ENCODE results near the gene KRTAP13-2. TPM values are rescaled to one million over a fixed set of nuclear protein-coding genes. Genes with fewer than 3 reads are reported as not detected.
A peak's percentile ranks its signal among the peaks of the same experiment; 100 is the strongest.

Gene KRTAP13-2
- total RNA-seq, 5 donors from 2014 or later (not counting 1 experiment from before 2014, with no cell fraction given): not detected

- H3K36me3 ChIP-seq (ENCODE audit: control insufficient read depth in 2 of 2, extremely low read depth in 1 of 2, insufficient read depth in 1 of 2, low read length in 1 of 2): no peaks in the 10 kb centered on the region
- POLR2A ChIA-PET: no interaction called here
- CTCF ChIA-PET: interaction anchor here in 1 of 2 donors (0.7 kb wide), 2 partner anchors 212 to 911 kb away, joined by 3 to 5 read pairs; no protein-coding TSS in a partner anchor
Observed at GRCh38 chr21:30340714-30341573, 31.1 kb downstream of the KRTAP13-2 start.

GRCh38 chr21:30338717-30339116, 33.4 kb downstream of the KRTAP13-2 start:
- no peaks in the 10 kb centered on the region for H3K4me1 ChIP-seq (ENCODE audit: control insufficient read depth in 1 of 2, extremely low read depth in 1 of 2, insufficient read depth in 2 of 2, low read length in 2 of 2)
- CTCF ChIA-PET: no interaction called here
- POLR2A ChIA-PET: no interaction called here
- H3K9me3 ChIP-seq: no peaks in the 10 kb centered on the region
- ATAC-seq (replicated peaks in 1 of 4) (no peak), DNase-seq (no peak)
- no peak overlapping the region for H3K27ac ChIP-seq (ENCODE audit: low read length)
- no peaks in the 10 kb centered on the region for H3K9me3 Mint-ChIP-seq
- H3K4me3 Mint-ChIP-seq: no peak overlapping the region
- H3K4me1 Mint-ChIP-seq: no peaks in the 10 kb centered on the region
- H3K27ac Mint-ChIP-seq: no peak overlapping the region
- H3K4me3 ChIP-seq (ENCODE audit: control insufficient read depth in 1 of 2, extremely low read depth in 1 of 2, low read length in 1 of 2): no peak overlapping the region
- H3K36me3 Mint-ChIP-seq: no peaks in the 10 kb centered on the region
- H3K27me3 Mint-ChIP-seq: peaks cover 0 to 3% of the 10 kb centered on the region in 2 donors
- WGBS (ENCODE audit: insufficient coverage): 100% methylated on average over 3 of the region's 4 CpGs
- H3K36me3 ChIP-seq (ENCODE audit: control insufficient read depth in 2 of 2, extremely low read depth in 1 of 2, insufficient read depth in 1 of 2, low read length in 1 of 2): no peaks in the 10 kb centered on the region
- H3K27me3 ChIP-seq (replicated peaks in 1 of 2; ENCODE audit: control insufficient read depth in 2 of 2, extremely low read depth in 1 of 2, insufficient read depth in 2 of 2, low read length in 1 of 2): no peaks in the 10 kb centered on the region

More at GRCh38 chr21:30340714-30341573, 31.1 kb downstream of the KRTAP13-2 start:
- no CpG with 5 or more reads among the region's 2 CpGs for WGBS (ENCODE audit: insufficient coverage)
- H3K36me3 Mint-ChIP-seq: no peaks in the 10 kb centered on the region
- H3K4me3 Mint-ChIP-seq: no peak overlapping the region
- H3K27me3 ChIP-seq (replicated peaks in 1 of 2; ENCODE audit: control insufficient read depth in 2 of 2, extremely low read depth in 1 of 2, insufficient read depth in 2 of 2, low read length in 1 of 2): no peaks in the 10 kb centered on the region
- no peaks in the 10 kb centered on the region for H3K4me1 ChIP-seq (ENCODE audit: control insufficient read depth in 1 of 2, extremely low read depth in 1 of 2, insufficient read depth in 2 of 2, low read length in 2 of 2)
- no peaks in the 10 kb centered on the region for H3K9me3 ChIP-seq
- H3K4me3 ChIP-seq (ENCODE audit: control insufficient read depth in 1 of 2, extremely low read depth in 1 of 2, low read length in 1 of 2): no peak overlapping the region
- H3K4me1 Mint-ChIP-seq: no peaks in the 10 kb centered on the region
- peaks cover 0 to 3% of the 10 kb centered on the region in 2 donors for H3K27me3 Mint-ChIP-seq
- peak in 14 of 35 experiments; percentile 2 to 38 (median 8) for DNase-seq
- no peak for ATAC-seq (replicated peaks in 1 of 4)
- H3K27ac ChIP-seq (ENCODE audit: low read length): no peak overlapping the region
- no peaks in the 10 kb centered on the region for H3K9me3 Mint-ChIP-seq
- H3K27ac Mint-ChIP-seq: no peak overlapping the region

GRCh38 chr21:30337772-30338171, 34.3 kb downstream of the KRTAP13-2 start:
- ATAC-seq (replicated peaks in 1 of 4) (no peak), DNase-seq (no peak)
- H3K9me3 Mint-ChIP-seq: no peaks in the 10 kb centered on the region
- Histone ChIP-seq H3K27me3 (replicated peaks in 1 of 2; ENCODE audit: control insufficient read depth in 2 of 2, extremely low read depth in 1 of 2, insufficient read depth in 2 of 2, low read length in 1 of 2) (no peaks in the 10 kb centered on the region), H3K9me3 (no peaks in the 10 kb centered on the region), H3K4me1 (ENCODE audit: control insufficient read depth in 1 of 2, extremely low read depth in 1 of 2, insufficient read depth in 2 of 2, low read length in 2 of 2) (no peaks in the 10 kb centered on the region), H3K4me3 (ENCODE audit: control insufficient read depth in 1 of 2, extremely low read depth in 1 of 2, low read length in 1 of 2) (no peak overlapping the region), H3K36me3 (ENCODE audit: control insufficient read depth in 2 of 2, extremely low read depth in 1 of 2, insufficient read depth in 1 of 2, low read length in 1 of 2) (no peaks in the 10 kb centered on the region), H3K27ac (ENCODE audit: low read length) (no peak overlapping the region)
- H3K27me3 Mint-ChIP-seq: peaks cover 0 to 3% of the 10 kb centered on the region in 2 donors
- H3K4me1 Mint-ChIP-seq: no peaks in the 10 kb centered on the region
- H3K4me3 Mint-ChIP-seq: no peak overlapping the region
- POLR2A ChIA-PET: no interaction called here
- no peak overlapping the region for H3K27ac Mint-ChIP-seq
- H3K36me3 Mint-ChIP-seq: no peaks in the 10 kb centered on the region
- CTCF ChIA-PET: no interaction called here

- no peaks in the 10 kb centered on the region for H3K9me3 Mint-ChIP-seq
- no peaks in the 10 kb centered on the region for H3K4me1 ChIP-seq (ENCODE audit: control insufficient read depth in 1 of 2, extremely low read depth in 1 of 2, insufficient read depth in 2 of 2, low read length in 2 of 2)
- H3K27me3 Mint-ChIP-seq: peaks cover 0 to 3% of the 10 kb centered on the region in 2 donors
- H3K27ac ChIP-seq (ENCODE audit: low read length): no peak within 1 kb of the TSS
- H3K4me3 Mint-ChIP-seq: no peak within 1 kb of the TSS
- WGBS (ENCODE audit: insufficient coverage): 90% methylated on average over 4 of the region's 6 CpGs
- DNase-seq (no peak), ATAC-seq (replicated peaks in 1 of 4) (no peak)
- POLR2A ChIA-PET: no interaction called here
- H3K36me3 Mint-ChIP-seq: no peaks in the 10 kb centered on the region
- no peaks in the 10 kb centered on the region for H3K27me3 ChIP-seq (replicated peaks in 1 of 2; ENCODE audit: control insufficient read depth in 2 of 2, extremely low read depth in 1 of 2, insufficient read depth in 2 of 2, low read length in 1 of 2)
- H3K4me1 Mint-ChIP-seq: no peaks in the 10 kb centered on the region
- H3K36me3 ChIP-seq (ENCODE audit: control insufficient read depth in 2 of 2, extremely low read depth in 1 of 2, insufficient read depth in 1 of 2, low read length in 1 of 2): no peaks in the 10 kb centered on the region
- no peak within 1 kb of the TSS for H3K4me3 ChIP-seq (ENCODE audit: control insufficient read depth in 1 of 2, extremely low read depth in 1 of 2, low read length in 1 of 2)
- H3K9me3 ChIP-seq: no peaks in the 10 kb centered on the region
- H3K27ac Mint-ChIP-seq: no peak within 1 kb of the TSS
- CTCF ChIA-PET: no interaction called here
Observed at GRCh38 chr21:30337276-30337744, 34.8 kb downstream of the KRTAP13-2 start, which contains the start of gene KRTAP27-1. Gene KRTAP27-1 (minus strand): TSS chr21:30337694. CDS start chr21:30337668, 26 bp downstream.

GRCh38 chr21:30336596-30336995, 35.5 kb downstream of the KRTAP13-2 start:
- no peak overlapping the region for H3K27ac ChIP-seq (ENCODE audit: low read length)

GRCh38 chr21:30333736-30334135, 38.3 kb downstream of the KRTAP13-2 start:
- Histone ChIP-seq H3K36me3 (ENCODE audit: control insufficient read depth in 2 of 2, extremely low read depth in 1 of 2, insufficient read depth in 1 of 2, low read length in 1 of 2) (no peaks in the 10 kb centered on the region), H3K4me1 (ENCODE audit: control insufficient read depth in 1 of 2, extremely low read depth in 1 of 2, insufficient read depth in 2 of 2, low read length in 2 of 2) (no peaks in the 10 kb centered on the region), H3K4me3 (ENCODE audit: control insufficient read depth in 1 of 2, extremely low read depth in 1 of 2, low read length in 1 of 2) (no peak overlapping the region), H3K27ac (ENCODE audit: low read length) (no peak overlapping the region), H3K27me3 (replicated peaks in 1 of 2; ENCODE audit: control insufficient read depth in 2 of 2, extremely low read depth in 1 of 2, insufficient read depth in 2 of 2, low read length in 1 of 2) (no peaks in the 10 kb centered on the region), H3K9me3 (no peaks in the 10 kb centered on the region)
- ChIA-PET POLR2A (no interaction called here), CTCF (interaction anchor here in 1 of 2 donors (0.7 kb wide), 1 partner anchor 1297 kb away, joined by 5 read pairs; no protein-coding TSS in a partner anchor)
- ATAC-seq (replicated peaks in 1 of 4) (no peak), DNase-seq (no peak)
- WGBS (ENCODE audit: insufficient coverage): no CpG with 5 or more reads among the region's 3 CpGs
- Mint-ChIP-seq H3K27me3 (peaks cover 2 to 7% of the 10 kb centered on the region in 2 donors), H3K4me1 (no peaks in the 10 kb centered on the region), H3K27ac (no peak overlapping the region), H3K36me3 (no peaks in the 10 kb centered on the region), H3K9me3 (no peaks in the 10 kb centered on the region), H3K4me3 (no peak overlapping the region)

More at GRCh38 chr21:30336596-30336995, 35.5 kb downstream of the KRTAP13-2 start:
- H3K27me3 ChIP-seq (replicated peaks in 1 of 2; ENCODE audit: control insufficient read depth in 2 of 2, extremely low read depth in 1 of 2, insufficient read depth in 2 of 2, low read length in 1 of 2): no peaks in the 10 kb centered on the region
- no peaks in the 10 kb centered on the region for H3K4me1 ChIP-seq (ENCODE audit: control insufficient read depth in 1 of 2, extremely low read depth in 1 of 2, insufficient read depth in 2 of 2, low read length in 2 of 2)
- no peak for ATAC-seq (replicated peaks in 1 of 4)
- no peaks in the 10 kb centered on the region for H3K4me1 Mint-ChIP-seq
- no peak for DNase-seq
- H3K9me3 ChIP-seq: no peaks in the 10 kb centered on the region
- no peaks in the 10 kb centered on the region for H3K36me3 Mint-ChIP-seq
- H3K27ac Mint-ChIP-seq: no peak overlapping the region
- CTCF ChIA-PET: no interaction called here
- no CpG with 5 or more reads among the region's 2 CpGs for WGBS (ENCODE audit: insufficient coverage)
- H3K4me3 ChIP-seq (ENCODE audit: control insufficient read depth in 1 of 2, extremely low read depth in 1 of 2, low read length in 1 of 2): no peak overlapping the region
- no peaks in the 10 kb centered on the region for H3K27me3 Mint-ChIP-seq
- H3K36me3 ChIP-seq (ENCODE audit: control insufficient read depth in 2 of 2, extremely low read depth in 1 of 2, insufficient read depth in 1 of 2, low read length in 1 of 2): no peaks in the 10 kb centered on the region
- H3K4me3 Mint-ChIP-seq: no peak overlapping the region
- H3K9me3 Mint-ChIP-seq: no peaks in the 10 kb centered on the region
- POLR2A ChIA-PET: no interaction called here

All from T-cell (primary cell).